H1 (cell line): Measurements from ENCODE around the gene TMEM92. TPM values are rescaled to one million over a fixed set of nuclear protein-coding genes. Genes with fewer than 3 reads are reported as not detected.
"Not testable (repeated sequence)": the region's sequence is repeated elsewhere in the genome, so short reads cannot be mapped to it uniquely, and the experiment has no call there.

Experiments
- CTCF ChIA-PET: fragments of 300-600 bp; sonication (Branson Sonifier 250); formaldehyde crosslinking; loops from one replicate; lab custom pipeline; 2021; ENCODE audit not compliant: partially characterized antibody; lab: Charles Lee
- POLR2A ChIA-PET: fragments of 300-600 bp; sonication (Branson Sonifier 250); formaldehyde crosslinking; loops from one replicate; lab custom pipeline; 2021; ENCODE audit warnings: inconsistent platforms; ENCODE audit not compliant: partially characterized antibody; lab: Charles Lee
- DNase-seq, 2 experiments: peaks; one replicate each; pipeline versions ENCODE4 v3.0.0 to v3.0.0-alpha.2; 2010 to 2022; ENCODE audit warnings: low spot score in 2 of 2, low read depth in 1 of 2, mixed read lengths in 1 of 2
- FAIRE-seq: peaks from 2 replicates; lab custom pipeline; 2011; peaks lifted over from hg19 to GRCh38; lab: Jason Lieb, UNC
- H2AFZ ChIP-seq: 2 replicates; pipeline ENCODE4 v1.8.1; 2012; ENCODE audit warnings: low read length, inconsistent platforms
- H2AK5ac ChIP-seq: 2 replicates; pipeline ENCODE4 v1.6.1; 2013; ENCODE audit warnings: low read depth, low read length
- H2BK120ac ChIP-seq: replicated peaks from 2 replicates; pipeline ENCODE3; 2013; ENCODE audit warnings: low read depth, low read length, inconsistent platforms
- H2BK12ac ChIP-seq: 2 replicates; pipeline ENCODE4 v1.6.1; 2013; ENCODE audit warnings: low read depth, low read length
- H2BK15ac ChIP-seq: 2 replicates; pipeline ENCODE4 v1.6.1; 2013; ENCODE audit warnings: low read length
- H2BK20ac ChIP-seq: 2 replicates; pipeline ENCODE4 v1.6.1; 2013; ENCODE audit warnings: low read length
- H2BK5ac ChIP-seq: 2 replicates; pipeline ENCODE4 v1.6.1; 2013; ENCODE audit warnings: low read depth, low read length
- H3K14ac ChIP-seq: 2 replicates; pipeline ENCODE4 v1.6.1; 2013; ENCODE audit warnings: inconsistent platforms; ENCODE audit not compliant: insufficient read length
- H3K18ac ChIP-seq: 2 replicates; pipeline ENCODE4 v1.6.1; 2013; ENCODE audit warnings: low read length; ENCODE audit errors: extremely low read depth
- H3K23ac ChIP-seq: 2 replicates; pipeline ENCODE4 v1.6.1; 2013; ENCODE audit warnings: inconsistent platforms; ENCODE audit not compliant: insufficient read length
- H3K23me2 ChIP-seq: 2 replicates; pipeline ENCODE4 v1.6.1; 2013; ENCODE audit warnings: low read depth, low read length
- H3K27ac ChIP-seq: 2 replicates; pipeline ENCODE4 v1.6.1; 2011; ENCODE audit warnings: low read depth, low read length, inconsistent platforms
- H3K27me3 ChIP-seq, 4 experiments: replicated peaks in 1 of 4; 1 replicate in 1 of 4; 2 replicates in 3 of 4; pipeline versions ENCODE4 v1.6.1 to v1.8.1; 2011 to 2013; ENCODE audit warnings: low read length in 3 of 4, mild to moderate bottlenecking in 3 of 4, inconsistent platforms in 2 of 4, mixed read lengths in 2 of 4, moderate library complexity in 1 of 4; ENCODE audit not compliant: control insufficient read depth in 3 of 4, insufficient read depth in 3 of 4; ENCODE audit errors: extremely low read depth in 1 of 4
- H3K36me3 ChIP-seq, 4 experiments: 2 replicates each; pipeline versions ENCODE4 v1.6.1 to v1.8.1; 2011 to 2013; ENCODE audit warnings: mild to moderate bottlenecking in 4 of 4, low read length in 3 of 4, moderate library complexity in 2 of 4, control low read depth in 1 of 4, inconsistent platforms in 1 of 4; ENCODE audit not compliant: insufficient read depth in 4 of 4, control insufficient read depth in 2 of 4
- H3K4ac ChIP-seq: replicated peaks from 2 replicates; pipeline ENCODE3; 2013; ENCODE audit warnings: low read length, low read depth, mixed read lengths, inconsistent platforms; ENCODE audit not compliant: insufficient read length
- H3K4me1 ChIP-seq, 4 experiments: replicated peaks in 1 of 4; 1 replicate in 1 of 4; 2 replicates in 3 of 4; pipeline versions ENCODE4 v1.6.1 to v1.8.1; 2011 to 2013; ENCODE audit warnings: low read length in 3 of 4, inconsistent platforms in 2 of 4, mixed read lengths in 1 of 4; ENCODE audit not compliant: insufficient read depth in 4 of 4, control insufficient read depth in 3 of 4
- H3K4me2 ChIP-seq, 2 experiments: 2 replicates each; pipeline versions ENCODE4 v1.6.1 to v1.8.1; 2011 to 2013; ENCODE audit warnings: low read depth in 2 of 2, low read length in 2 of 2, control low read depth in 1 of 2, inconsistent platforms in 1 of 2, mild to moderate bottlenecking in 1 of 2; ENCODE audit not compliant: insufficient read depth in 1 of 2
- H3K4me3 ChIP-seq, 4 experiments: fragments of 200-600, 300-600 bp in 1 of 4; sonication (generic), shearing (Covaris generic), sonication (Bioruptor Twin) in 1 of 4; 2 replicates each; pipeline versions ENCODE4 v1.5.1 to v1.8.1; 2011 to 2016; ENCODE audit warnings: low read length in 4 of 4, low read depth in 3 of 4, control low read depth in 2 of 4, inconsistent platforms in 2 of 4, mild to moderate bottlenecking in 2 of 4, mixed read lengths in 1 of 4, moderate library complexity in 1 of 4; ENCODE audit not compliant: insufficient read depth in 2 of 4; ENCODE audit errors: extremely low read depth in 1 of 4
- H3K56ac ChIP-seq: replicated peaks from 2 replicates; pipeline ENCODE3; 2013; ENCODE audit warnings: low read depth, mild to moderate bottlenecking, mixed read lengths, low read length, inconsistent platforms; ENCODE audit not compliant: insufficient read length
- H3K79me1 ChIP-seq: 2 replicates; pipeline ENCODE4 v1.6.1; 2013; ENCODE audit warnings: low read depth, low read length, control low read depth
- H3K79me2 ChIP-seq, 2 experiments: 2 replicates each; pipeline versions ENCODE4 v1.6.1 to v1.8.1; 2012 to 2013; ENCODE audit warnings: low read length in 2 of 2, mild to moderate bottlenecking in 2 of 2, inconsistent platforms in 1 of 2; ENCODE audit not compliant: insufficient read depth in 2 of 2, control insufficient read depth in 1 of 2
- H3K9ac ChIP-seq, 4 experiments: replicated peaks in 1 of 4; 1 replicate in 1 of 4; 2 replicates in 3 of 4; pipeline versions ENCODE4 v1.6.1 to v1.8.1; 2011 to 2013; ENCODE audit warnings: low read depth in 3 of 4, low read length in 3 of 4, control low read depth in 2 of 4, mild to moderate bottlenecking in 2 of 4, moderate library complexity in 2 of 4, inconsistent platforms in 1 of 4; ENCODE audit errors: extremely low read depth in 1 of 4
- H3K9me3 ChIP-seq, 2 experiments: 2 replicates each; pipeline versions ENCODE4 v1.6.1 to v1.8.1; 2012 to 2013; ENCODE audit warnings: mild to moderate bottlenecking in 2 of 2, moderate library complexity in 2 of 2, control low read depth in 1 of 2, inconsistent platforms in 1 of 2, low read depth in 1 of 2, low read length in 1 of 2, mixed read lengths in 1 of 2; ENCODE audit not compliant: insufficient read depth in 2 of 2
- H4K20me1 ChIP-seq, 2 experiments: replicated peaks in 1 of 2; 2 replicates each; pipeline versions ENCODE3 to v1.8.1; 2011 to 2013; ENCODE audit warnings: inconsistent platforms in 2 of 2, low read length in 2 of 2, mild to moderate bottlenecking in 1 of 2; ENCODE audit not compliant: insufficient read depth in 2 of 2, control insufficient read depth in 1 of 2
- H4K5ac ChIP-seq: 2 replicates; pipeline ENCODE4 v1.6.1; 2013; ENCODE audit warnings: low read length, low read depth, mixed read lengths, inconsistent platforms; ENCODE audit not compliant: insufficient read length
- H4K8ac ChIP-seq: 2 replicates; pipeline ENCODE4 v1.8.0; 2013; ENCODE audit warnings: mild to moderate bottlenecking, moderate library complexity, low read length, inconsistent platforms; ENCODE audit not compliant: insufficient read depth; ENCODE audit errors: extremely low read depth
- H4K91ac ChIP-seq: replicated peaks from 2 replicates; pipeline ENCODE3; 2013; ENCODE audit warnings: low read length, mixed read lengths, inconsistent platforms; ENCODE audit not compliant: insufficient read length
- WGBS, 2 experiments: shearing (Covaris generic) in 1 of 2; methylation state at CpG; one replicate each; pipeline versions ENCODE4 v1.1.6 to v1.1.7; 2013 to 2015; ENCODE audit warnings: low lambda C conversion rate in 2 of 2, mixed read lengths in 2 of 2, inconsistent platforms in 1 of 2, low coverage in 1 of 2, missing lambda C conversion rate in 1 of 2; ENCODE audit not compliant: insufficient replicate concordance in 2 of 2, insufficient coverage in 1 of 2, insufficient read length in 1 of 2; ENCODE audit errors: extremely low coverage in 1 of 2, missing lambda C conversion rate in 1 of 2; 5-methylcytosine and 5-hydroxymethylcytosine counted together
- polyA plus RNA-seq, 7 experiments: library from polyadenylated mRNA; depleted of rRNA in 3 of 7; stranded (reverse) in 5 of 7; unstranded in 2 of 7; fragments of >200 nt in 5 of 7; fragments of 200-250 nt in 2 of 7; gene quantifications; 1 replicate in 5 of 7; 2 replicates in 1 of 7; 4 replicates in 1 of 7; pipeline versions ENCODE4 v1.2.1 to v1.2.3, GENCODE V29; 2011 to 2013; ENCODE audit warnings: missing spikeins in 2 of 7, mixed read lengths in 2 of 7
- total RNA-seq: library from RNA; stranded (reverse); fragmentation: NEBNext Ultra II Directional; extraction: Animal tissue kit (Norgen Biotek cat#: 25700); gene quantifications from 2 replicates; pipeline ENCODE4 v1.2.1, GENCODE V29; 2021

Gene TMEM92
- total and polyA plus RNA-seq, 2 of the 8 experiments (the other 6 are each of a cell fraction or from before 2014, with no cell fraction given), result 11.9 to 24.8 TPM

GRCh38 chr17:50316660-50317059 is 42.4 kb downstream of the TMEM92 start:
- H3K27me3 ChIP-seq, H3K14ac ChIP-seq, H3K36me3 ChIP-seq, H2AFZ ChIP-seq, H4K5ac ChIP-seq, H4K20me1 ChIP-seq, DNase-seq, H3K4me3 ChIP-seq, H3K9me3 ChIP-seq, H3K9ac ChIP-seq, H4K8ac ChIP-seq, H2BK120ac ChIP-seq, H3K56ac ChIP-seq, H3K23me2 ChIP-seq, H3K79me2 ChIP-seq, H3K18ac ChIP-seq, H4K91ac ChIP-seq, H2BK15ac ChIP-seq, H2BK5ac ChIP-seq, H3K4me2 ChIP-seq, H3K79me1 ChIP-seq, H2AK5ac ChIP-seq, H3K23ac ChIP-seq, H3K4ac ChIP-seq, H2BK20ac ChIP-seq, H3K27ac ChIP-seq, H3K4me1 ChIP-seq, H2BK12ac ChIP-seq, FAIRE-seq: not testable (repeated sequence)
- POLR2A ChIA-PET, result interaction anchor here (0.7 to 1.0 kb wide), 2 partner anchors 48 to 144 kb away, joined by 3 to 4 read pairs; no protein-coding TSS in a partner anchor
- 93% methylated on average over 2 of the region's 2 CpGs; no CpG with 5 or more reads in 1 of the 2 experiments for WGBS, 2 experiments
- CTCF ChIA-PET, result interaction anchor here (0.9 to 3.8 kb wide), 8 partner anchors 11 to 156 kb away, joined by 3 to 21 read pairs (median 4); no protein-coding TSS in a partner anchor
